Mucosa of descending colon (tissue), 3 donors: ENCODE results near the gene PTGER3. TPM values are rescaled to one million over a fixed set of nuclear protein-coding genes. Genes with fewer than 3 reads are reported as not detected.
A peak's percentile ranks its signal among the peaks of the same experiment; 100 is the strongest.

Source experiments
- ATAC-seq: fragments of 200-7000 bp; cut with Tn5 transposase; one replicate; pipeline ENCODE4 v1.9.1; 2020; ENCODE audit warnings: mild to moderate bottlenecking, moderate library complexity
- DNase-seq, 3 donors: peaks; one replicate each; pipeline ENCODE4 v3.0.0-alpha.2; 2020
- H3K36me3 ChIP-seq: fragments of 200-600 bp; one replicate; pipeline ENCODE4 v1.8.0; 2021; ENCODE audit warnings: low read depth, mild to moderate bottlenecking
- H3K4me1 ChIP-seq: fragments of 200-600 bp; one replicate; pipeline ENCODE4 v1.8.0; 2021; ENCODE audit warnings: low read depth, mild to moderate bottlenecking
- H3K4me3 ChIP-seq: fragments of 200-600 bp; one replicate; pipeline ENCODE4 v1.8.0; 2021; ENCODE audit warnings: mild to moderate bottlenecking
- H3K9me3 ChIP-seq: fragments of 200-600 bp; one replicate; pipeline ENCODE4 v1.8.0; 2021; ENCODE audit warnings: mild to moderate bottlenecking
- intact Hi-C, 2 donors: fragments of 100-400 bp; cut with DNase I in 1 of 2; cut with micrococcal nuclease in 1 of 2; formaldehyde crosslinking; loops; one replicate each; pipeline versions ENCODE4 v1.11.0 to v1.11.1; 2022; cut with DNase I, micrococcal nuclease
- total RNA-seq, 3 donors: library from RNA; stranded (reverse); fragmentation: NEBNext Ultra II Directional in 2 of 3; extraction: Animal tissue kit (Norgen Biotek cat#: 25700) in 2 of 3; gene quantifications; one replicate each; pipeline versions ENCODE4 v1.2.1 to v1.2.4, GENCODE V29; 2021 to 2023
- TF ChIP-seq, protein P1 (sequence below): fragments of 200-600 bp; IDR thresholded peaks from one replicate; pipeline ENCODE4 v1.8.0; 2022; ENCODE audit warnings: antibody characterized with exemption, mild to moderate bottlenecking
- donor health status: DM: no; HTN: no; CAD: no; lungs with moderate emphysema.
- donor health status: DM: no; HTN: no; CAD: no.
- donor health status: DM: no; HTN: yes; CAD: no.

Gene PTGER3
- total RNA-seq, 3 donors from 2014 or later, result 1.2 to 19.7 (median 1.3) TPM

DNA sequence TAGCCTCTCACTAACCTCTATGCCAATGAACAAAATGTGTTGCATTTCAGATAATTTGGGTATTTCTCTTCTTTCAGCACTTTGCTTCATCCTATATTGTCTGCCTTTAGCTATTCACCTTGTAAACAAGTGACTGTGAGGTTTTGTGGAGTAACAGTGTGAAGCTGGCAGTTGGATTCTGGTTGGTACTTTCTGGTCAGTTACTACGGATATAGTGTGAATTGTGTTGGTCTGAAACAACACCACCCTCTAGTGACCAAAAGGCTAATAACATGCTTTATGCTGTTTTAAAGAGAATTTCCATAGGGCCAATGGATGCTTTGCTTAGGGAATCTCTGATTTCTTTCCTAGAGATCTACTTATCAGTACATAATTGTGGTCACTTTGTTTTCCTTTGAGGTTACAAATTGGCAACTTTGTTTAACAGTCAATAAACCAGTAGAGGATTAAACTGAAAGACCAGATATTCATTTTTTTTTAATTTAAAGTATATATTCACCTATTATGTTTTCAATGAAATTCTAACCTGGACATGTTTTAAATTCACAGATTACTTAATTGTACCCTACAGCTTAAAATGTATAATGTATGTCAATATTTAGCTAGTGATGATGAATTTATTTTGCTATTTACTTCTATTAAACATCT is 2.5 kb upstream of the PTGER3 start:
- Histone ChIP-seq H3K36me3 (no peaks in the 10 kb centered on the region), H3K4me1 (peaks cover 4% of the 10 kb centered on the region), H3K4me3 (no peak overlapping the region), H3K9me3 (no peaks in the 10 kb centered on the region)
- peak; percentile 73 for ATAC-seq
- TF ChIP-seq, protein P1, sequence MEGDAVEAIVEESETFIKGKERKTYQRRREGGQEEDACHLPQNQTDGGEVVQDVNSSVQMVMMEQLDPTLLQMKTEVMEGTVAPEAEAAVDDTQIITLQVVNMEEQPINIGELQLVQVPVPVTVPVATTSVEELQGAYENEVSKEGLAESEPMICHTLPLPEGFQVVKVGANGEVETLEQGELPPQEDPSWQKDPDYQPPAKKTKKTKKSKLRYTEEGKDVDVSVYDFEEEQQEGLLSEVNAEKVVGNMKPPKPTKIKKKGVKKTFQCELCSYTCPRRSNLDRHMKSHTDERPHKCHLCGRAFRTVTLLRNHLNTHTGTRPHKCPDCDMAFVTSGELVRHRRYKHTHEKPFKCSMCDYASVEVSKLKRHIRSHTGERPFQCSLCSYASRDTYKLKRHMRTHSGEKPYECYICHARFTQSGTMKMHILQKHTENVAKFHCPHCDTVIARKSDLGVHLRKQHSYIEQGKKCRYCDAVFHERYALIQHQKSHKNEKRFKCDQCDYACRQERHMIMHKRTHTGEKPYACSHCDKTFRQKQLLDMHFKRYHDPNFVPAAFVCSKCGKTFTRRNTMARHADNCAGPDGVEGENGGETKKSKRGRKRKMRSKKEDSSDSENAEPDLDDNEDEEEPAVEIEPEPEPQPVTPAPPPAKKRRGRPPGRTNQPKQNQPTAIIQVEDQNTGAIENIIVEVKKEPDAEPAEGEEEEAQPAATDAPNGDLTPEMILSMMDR, result peak; percentile 53
- peak in 1 of 3 donors; percentile 70 for DNase-seq
- intact Hi-C loops, result loop anchor here (2.0 to 10.0 kb wide), 3 partner anchors 363 to 525 kb away; no protein-coding TSS in a partner anchor

DNA sequence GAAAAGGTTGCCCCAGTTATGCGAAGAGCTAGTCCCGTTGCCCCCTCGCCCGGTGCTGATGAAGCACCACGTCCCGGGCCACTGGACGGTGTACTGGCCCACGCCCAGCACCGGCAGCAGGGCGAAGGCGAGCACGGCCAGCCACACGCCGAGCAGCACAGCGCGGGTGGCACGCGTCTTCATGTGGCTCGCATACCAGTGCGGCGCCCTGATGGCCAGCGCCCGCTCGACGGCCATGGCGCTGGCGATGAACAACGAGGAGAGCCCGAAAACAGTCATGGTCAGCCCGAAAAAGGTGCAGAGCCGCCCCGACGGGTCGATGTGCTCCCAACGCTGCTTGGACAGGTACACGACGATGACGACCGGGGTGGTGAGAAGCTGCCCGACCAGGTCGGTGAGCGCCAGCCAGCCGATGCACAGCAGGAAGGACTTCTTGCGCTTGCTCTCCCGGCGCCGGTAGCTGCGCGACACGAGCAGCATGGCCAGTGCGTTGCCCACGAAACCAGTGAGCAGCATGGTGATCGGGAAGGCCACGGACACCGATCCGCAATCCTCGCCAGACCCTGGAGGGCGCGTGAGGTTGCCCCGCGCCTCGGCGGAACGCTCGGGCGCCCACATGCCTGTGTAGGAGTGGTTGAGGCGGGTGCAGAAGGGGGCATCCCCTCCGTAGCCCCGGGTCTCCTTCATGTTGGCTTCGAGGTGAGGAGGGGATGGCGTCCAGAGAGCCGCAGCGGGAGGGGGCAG is 553 bp downstream of the PTGER3 start:
- TF ChIP-seq, protein P1, result no peak
- H3K9me3 ChIP-seq, result no peaks in the 10 kb centered on the region
- ATAC-seq, result peak; percentile 39

DNA sequence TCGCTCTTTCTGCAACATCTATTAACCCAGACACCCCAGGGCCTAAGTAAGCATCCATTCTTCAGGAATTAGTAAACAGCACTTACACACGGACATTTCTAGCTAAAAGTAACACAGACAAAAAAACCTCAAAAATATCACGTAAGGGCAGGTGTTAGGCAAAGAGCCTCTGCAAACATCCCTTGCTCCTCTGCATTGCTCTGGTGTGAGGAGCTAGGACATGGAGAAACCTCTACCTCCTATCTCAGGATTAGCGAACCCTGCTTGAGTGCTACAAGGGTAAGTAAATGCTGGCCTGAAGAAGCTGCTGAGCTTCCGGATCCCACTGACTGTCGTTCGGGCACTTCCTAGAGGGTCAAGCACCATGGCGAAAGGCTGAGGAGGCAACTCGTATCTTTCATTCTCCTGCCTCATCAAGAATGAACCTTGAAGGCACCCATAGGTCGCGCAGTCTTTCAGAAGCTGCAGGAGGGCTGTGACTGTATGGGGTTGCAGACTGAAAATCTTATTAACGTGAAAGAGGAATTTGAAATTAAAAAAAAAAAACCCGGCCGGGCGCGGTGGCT is 2.1 kb downstream of the PTGER3 start:
- ATAC-seq, result no peak
- TF ChIP-seq, protein P1, result no peak
- H3K4me1 ChIP-seq, result peaks cover 4% of the 10 kb centered on the region
- no peak for DNase-seq
- intact Hi-C loops, result loop anchor here in 1 of 2 donors (5.0 kb wide), 1 partner anchor 358 kb away; no protein-coding TSS in a partner anchor
- H3K4me3 ChIP-seq, result no peak overlapping the region
- H3K9me3 ChIP-seq, result no peaks in the 10 kb centered on the region
- H3K36me3 ChIP-seq, result no peaks in the 10 kb centered on the region

More for the DNA sequence above, 553 bp downstream of the PTGER3 start:
- intact Hi-C loops, result loop anchor here in 1 of 2 donors (5.0 kb wide), 1 partner anchor 360 kb away; no protein-coding TSS in a partner anchor
- peak; percentile 10 to 49 (median 40) for DNase-seq
- Histone ChIP-seq H3K36me3 (no peaks in the 10 kb centered on the region), H3K4me3 (no peak overlapping the region), H3K4me1 (peaks cover 4% of the 10 kb centered on the region)

DNA sequence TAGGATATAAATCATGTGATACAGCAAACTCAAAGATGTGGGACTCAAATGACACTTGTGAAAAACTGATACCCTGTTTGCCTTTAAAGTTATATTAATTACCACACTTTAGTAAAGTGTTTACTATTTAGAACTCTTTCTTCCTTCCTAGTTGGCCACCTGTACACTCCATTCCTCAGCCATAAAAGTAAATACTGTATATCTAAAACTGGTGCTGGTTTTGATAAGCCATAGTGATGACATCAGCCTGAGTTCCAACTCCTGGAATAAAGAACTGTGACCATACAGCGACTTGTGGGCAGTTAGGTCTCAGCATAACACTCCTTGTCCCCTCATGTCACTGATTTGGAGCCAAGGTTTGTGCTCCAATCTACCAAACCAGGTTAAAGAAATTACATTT is 2.8 kb downstream of the PTGER3 start:
- ATAC-seq (no peak), DNase-seq (no peak)
- H3K9me3 ChIP-seq, result no peaks in the 10 kb centered on the region
- H3K4me3 ChIP-seq, result no peak overlapping the region
- TF ChIP-seq, protein P1, result no peak
- peaks cover 4% of the 10 kb centered on the region for H3K4me1 ChIP-seq
- H3K36me3 ChIP-seq, result no peaks in the 10 kb centered on the region
- intact Hi-C loops, result loop anchor here in 1 of 2 donors (5.0 kb wide), 1 partner anchor 358 kb away; no protein-coding TSS in a partner anchor

DNA sequence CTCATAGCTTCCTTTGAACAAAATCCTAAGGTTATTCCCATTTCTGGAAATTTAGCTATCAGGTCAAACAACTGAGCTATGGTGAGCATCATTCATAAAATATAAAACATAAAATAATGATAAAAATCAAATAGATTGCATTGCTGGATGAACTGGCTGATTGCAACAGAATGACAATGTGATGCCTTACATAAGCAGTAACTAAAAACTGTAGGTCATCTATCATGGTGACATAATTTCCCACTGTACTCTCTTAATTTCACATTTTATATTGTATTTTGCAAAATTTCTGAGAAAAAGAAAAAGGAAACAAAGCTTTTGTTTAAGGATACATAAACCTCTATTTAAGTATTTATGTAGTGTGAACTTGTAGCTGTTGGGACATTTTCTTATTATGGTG is 4.6 kb downstream of the PTGER3 start:
- H3K4me3 ChIP-seq, result no peak overlapping the region
- intact Hi-C loops, result no loop called here
- TF ChIP-seq, protein P1, result no peak

More for the DNA sequence above, 4.6 kb downstream of the PTGER3 start:
- H3K36me3 ChIP-seq, result no peaks in the 10 kb centered on the region
- ATAC-seq, result no peak
- DNase-seq, result no peak
- peaks cover 4% of the 10 kb centered on the region for H3K4me1 ChIP-seq
- H3K9me3 ChIP-seq, result no peaks in the 10 kb centered on the region
